ENCODE measurements around the gene AKNAD1. TPM values are rescaled to one million over a fixed set of nuclear protein-coding genes. Genes with fewer than 3 reads are reported as not detected.

The AKNAD1 gene
- total and polyA plus RNA-seq, 2 of the 8 experiments (the other 6 are each of a cell fraction or from before 2014, with no cell fraction given) = not detected

DNA sequence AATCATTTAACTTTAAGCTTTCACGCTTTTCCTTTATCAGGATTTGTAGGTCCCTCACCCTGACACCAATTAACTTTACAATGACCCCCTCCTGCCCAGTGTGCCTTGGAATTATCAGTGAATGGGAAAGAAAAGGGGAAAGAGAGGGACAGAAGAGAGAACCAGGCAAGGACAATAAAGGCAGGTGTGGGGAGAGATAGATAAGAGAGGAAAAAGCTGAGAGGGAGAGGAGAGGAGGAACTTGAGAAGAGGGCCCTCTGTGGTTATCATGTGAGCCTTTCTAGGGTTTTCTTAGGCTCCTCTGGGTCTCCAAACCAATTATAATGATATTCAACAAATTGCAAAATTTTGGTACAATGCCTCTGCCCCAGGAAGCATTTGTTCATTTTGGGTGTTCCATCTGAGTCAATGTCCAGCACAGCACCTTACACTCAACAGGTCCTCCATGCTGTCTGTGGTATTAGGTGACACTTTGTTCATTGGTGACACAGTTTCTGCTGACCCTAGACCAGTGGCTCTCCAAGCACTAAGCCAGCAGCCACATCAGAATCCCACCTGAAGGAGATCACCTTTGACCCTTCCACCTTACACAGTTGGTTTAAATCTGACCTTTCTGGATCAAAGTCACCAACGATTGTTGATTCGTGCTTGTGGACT, 14.2 kb downstream of the AKNAD1 start (continued):
- TF ChIP-seq JUND (IDR thresholded peaks at IDR 0.05; ENCODE audit: low read length) = no peak
